ENCODE data around the gene ZNF385C. TPM values are rescaled to one million over a fixed set of nuclear protein-coding genes. Genes with fewer than 3 reads are reported as not detected.
A peak's percentile ranks its signal among the peaks of the same experiment; 100 is the strongest.

ZNF385C gene
- total and polyA plus RNA-seq, 2 donors (not counting 1 experiment from before 2014, with no cell fraction given), result 0.33 to 1.1 TPM

- CTCF ChIA-PET, result interaction anchor here (0.8 to 4.9 kb wide), 9 partner anchors 9 to 92 kb away, joined by 4 to 80 read pairs (median 9); partner anchors contain the start of genes DNAJC7 and KAT2A
- Histone ChIP-seq H3K4me1 (ENCODE audit: control insufficient read depth in 2 of 2, insufficient read depth in 2 of 2, low read length in 2 of 2) (peaks cover 11 to 14% of the 10 kb centered on the region in 2 donors), H3K4me3 (ENCODE audit: control extremely low read depth in 1 of 5, extremely low read depth in 1 of 5, insufficient read depth in 1 of 5, low read depth in 2 of 5, low read length in 4 of 5) (no peak overlapping the region), H3K79me2 (ENCODE audit: control insufficient read depth, insufficient read depth, low read length) (peaks cover 9% of the 10 kb centered on the region), H3K36me3 (replicated peaks in 1 of 2; ENCODE audit: control extremely low read depth in 1 of 2, control insufficient read depth in 1 of 2, extremely low read depth in 1 of 2, insufficient read depth in 2 of 2, low read length in 1 of 2) (peaks cover 0 to 23% of the 10 kb centered on the region in 2 experiments), H3K27me3 (replicated peaks in 1 of 4; ENCODE audit: control extremely low read depth in 1 of 4, control insufficient read depth in 3 of 4, insufficient read depth in 4 of 4, low read length in 3 of 4) (peaks cover 0 to 3% (median 0%) of the 10 kb centered on the region in 4 experiments), H3K9me3 (ENCODE audit: control extremely low read depth in 1 of 3, control insufficient read depth in 2 of 3, insufficient read depth in 1 of 3, low read length in 2 of 3) (no peaks in the 10 kb centered on the region), H2AFZ (ENCODE audit: insufficient read depth, low read depth, low read length, poor library complexity, severe bottlenecking) (no peak overlapping the region), H3K9ac (ENCODE audit: low read length) (no peak overlapping the region), H4K20me1 (ENCODE audit: control insufficient read depth, insufficient read depth, low read length, poor library complexity, severe bottlenecking) (peaks cover 15% of the 10 kb centered on the region), H3K27ac (ENCODE audit: low read length in 2 of 2) (no peak overlapping the region), H3K4me2 (replicated peaks; ENCODE audit: low read depth, low read length, poor library complexity, severe bottlenecking) (no peak overlapping the region)
- TF ChIP-seq EZH2 (IDR thresholded peaks at IDR 0.05; ENCODE audit: borderline replicate concordance, insufficient read depth, low read depth, low read length, poor library complexity, severe bottlenecking), result no peak
- no peak for TF ChIP-seq CTCF (IDR thresholded peaks at IDR 0.05)
- Mint-ChIP-seq H3K4me3 (no peak overlapping the region), H3K27ac (no peak overlapping the region), H3K9me3 (ENCODE audit: insufficient read depth) (no peaks in the 10 kb centered on the region), H3K4me1 (peaks cover 16% of the 10 kb centered on the region), H3K27me3 (no peaks in the 10 kb centered on the region)
- WGBS (ENCODE audit: insufficient coverage), result 52% methylated on average over 13 of the region's 17 CpGs
- no peak for ATAC-seq (ENCODE audit: low read depth)
- POLR2A ChIA-PET, result interaction anchor here (0.6 to 2.5 kb wide), 2 partner anchors 89 to 94 kb away, joined by 3 to 11 read pairs; no protein-coding TSS in a partner anchor
- no peak for DNase-seq
- intact Hi-C loops (cut with micrococcal nuclease), result no loop called here
Measured at GRCh38 chr17:42026857-42027589, 71.2 kb downstream of the ZNF385C start.

GRCh38 chr17:42025936-42026335 is 72.3 kb downstream of the ZNF385C start:
- H3K36me3 ChIP-seq (replicated peaks in 1 of 2; ENCODE audit: control extremely low read depth in 1 of 2, control insufficient read depth in 1 of 2, extremely low read depth in 1 of 2, insufficient read depth in 2 of 2, low read length in 1 of 2), result peaks cover 0 to 26% of the 10 kb centered on the region in 2 experiments
- Mint-ChIP-seq H3K4me3 (no peak overlapping the region), H3K27me3 (no peaks in the 10 kb centered on the region), H3K9me3 (ENCODE audit: insufficient read depth) (no peaks in the 10 kb centered on the region), H3K4me1 (peaks cover 22% of the 10 kb centered on the region), H3K27ac (peak overlapping the region; percentile 26)
- ChIA-PET CTCF (interaction anchor here (0.6 to 4.9 kb wide), 23 partner anchors 8 to 380 kb away, joined by 3 to 80 read pairs (median 4); partner anchors contain the start of genes DHX58, DNAJC7, KAT2A and ZNF385C), POLR2A (interaction anchor here (1.3 to 2.5 kb wide), 2 partner anchors 9 to 91 kb away, joined by 3 to 11 read pairs; partner anchors contain the start of gene DNAJC7)
- no peaks in the 10 kb centered on the region for H3K9me3 ChIP-seq (ENCODE audit: control extremely low read depth in 1 of 3, control insufficient read depth in 2 of 3, insufficient read depth in 1 of 3, low read length in 2 of 3)
- peaks cover 18 to 21% of the 10 kb centered on the region in 2 donors for H3K4me1 ChIP-seq (ENCODE audit: control insufficient read depth in 2 of 2, insufficient read depth in 2 of 2, low read length in 2 of 2)
- TF ChIP-seq CTCF (IDR thresholded peaks at IDR 0.05), result no peak
- H3K79me2 ChIP-seq (ENCODE audit: control insufficient read depth, insufficient read depth, low read length), result peaks cover 19% of the 10 kb centered on the region
- H4K20me1 ChIP-seq (ENCODE audit: control insufficient read depth, insufficient read depth, low read length, poor library complexity, severe bottlenecking), result peaks cover 15% of the 10 kb centered on the region
- H3K27ac ChIP-seq (ENCODE audit: low read length in 2 of 2), result no peak overlapping the region
- no peak for DNase-seq
- no peak for ATAC-seq (ENCODE audit: low read depth)
- intact Hi-C loops (cut with micrococcal nuclease), result loop anchor here (1.0 kb wide), 3 partner anchors 63 to 90 kb away; partner anchors contain the start of gene DHX58
- 100% methylated on average over 3 of the region's 3 CpGs for WGBS (ENCODE audit: insufficient coverage)
- no peak overlapping the region for H2AFZ ChIP-seq (ENCODE audit: insufficient read depth, low read depth, low read length, poor library complexity, severe bottlenecking)
- no peak overlapping the region for H3K9ac ChIP-seq (ENCODE audit: low read length)
- H3K27me3 ChIP-seq (replicated peaks in 1 of 4; ENCODE audit: control extremely low read depth in 1 of 4, control insufficient read depth in 3 of 4, insufficient read depth in 4 of 4, low read length in 3 of 4), result peaks cover 0 to 3% (median 0%) of the 10 kb centered on the region in 4 experiments
- H3K4me2 ChIP-seq (replicated peaks; ENCODE audit: low read depth, low read length, poor library complexity, severe bottlenecking), result no peak overlapping the region
- H3K4me3 ChIP-seq (ENCODE audit: control extremely low read depth in 1 of 5, extremely low read depth in 1 of 5, insufficient read depth in 1 of 5, low read depth in 2 of 5, low read length in 4 of 5), result no peak overlapping the region

Data from B cell (primary cell).